Kidney tubule cell (primary cell): ENCODE measurements around the gene NDUFS3.

Source experiments
- DNase-seq: peaks from one replicate; pipeline ENCODE4 v3.0.0-alpha.2; 2018; ENCODE audit warnings: low spot score

NDUFS3 gene

GRCh38 chr11:47589977-47590861 lies 11.3 kb downstream of the NDUFS3 start:
- DNase-seq, result no peak

- no peak for DNase-seq
These were observed 12.9 kb downstream of the NDUFS3 start for GRCh38 chr11:47591764-47592163.

- no peak for DNase-seq
These were observed 13.4 kb downstream of the NDUFS3 start for GRCh38 chr11:47592251-47592650.

DNA sequence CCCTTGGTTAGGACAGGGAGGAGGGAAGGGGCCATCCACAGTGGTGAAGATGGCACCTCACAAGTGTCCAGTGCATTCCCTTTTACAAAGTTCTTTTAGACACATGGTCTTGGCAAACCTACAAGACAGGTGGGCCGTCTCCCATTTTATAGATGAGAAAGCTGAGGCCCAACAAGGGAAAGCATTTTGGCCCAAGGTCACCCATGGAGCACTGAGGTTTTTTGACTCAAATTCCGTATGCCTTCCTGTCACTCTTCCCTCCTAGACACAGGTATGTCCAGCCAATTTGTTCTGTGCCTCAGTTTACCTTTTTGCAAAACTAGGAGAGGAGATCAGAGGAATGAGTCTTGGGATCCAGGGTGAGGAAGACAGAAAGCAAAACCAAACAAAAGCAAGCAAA lies 14.1 kb downstream of the NDUFS3 start:
- no peak for DNase-seq

DNA sequence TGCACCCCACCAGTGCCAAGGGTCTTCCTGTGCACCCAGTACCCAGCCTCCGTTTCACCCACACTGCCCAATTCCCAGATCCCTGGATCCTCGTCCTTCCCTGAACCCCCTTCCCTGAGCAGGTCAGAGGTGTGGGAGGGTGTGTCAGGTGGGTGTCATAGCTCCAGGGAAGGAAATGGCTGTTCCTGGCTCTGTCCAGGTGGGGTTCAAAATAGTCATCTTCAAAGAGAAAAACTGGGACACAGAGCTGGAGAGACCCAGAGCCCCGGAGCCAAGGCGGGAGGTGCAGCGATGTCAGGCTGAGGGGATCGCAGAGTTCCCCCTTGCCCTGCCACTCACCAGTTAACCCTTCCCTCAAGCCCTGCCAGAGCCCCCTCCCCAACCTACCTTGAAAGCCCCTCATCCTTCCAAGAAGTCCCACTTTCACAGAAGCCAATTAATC lies 14.6 kb downstream of the NDUFS3 start:
- no peak for DNase-seq

DNA sequence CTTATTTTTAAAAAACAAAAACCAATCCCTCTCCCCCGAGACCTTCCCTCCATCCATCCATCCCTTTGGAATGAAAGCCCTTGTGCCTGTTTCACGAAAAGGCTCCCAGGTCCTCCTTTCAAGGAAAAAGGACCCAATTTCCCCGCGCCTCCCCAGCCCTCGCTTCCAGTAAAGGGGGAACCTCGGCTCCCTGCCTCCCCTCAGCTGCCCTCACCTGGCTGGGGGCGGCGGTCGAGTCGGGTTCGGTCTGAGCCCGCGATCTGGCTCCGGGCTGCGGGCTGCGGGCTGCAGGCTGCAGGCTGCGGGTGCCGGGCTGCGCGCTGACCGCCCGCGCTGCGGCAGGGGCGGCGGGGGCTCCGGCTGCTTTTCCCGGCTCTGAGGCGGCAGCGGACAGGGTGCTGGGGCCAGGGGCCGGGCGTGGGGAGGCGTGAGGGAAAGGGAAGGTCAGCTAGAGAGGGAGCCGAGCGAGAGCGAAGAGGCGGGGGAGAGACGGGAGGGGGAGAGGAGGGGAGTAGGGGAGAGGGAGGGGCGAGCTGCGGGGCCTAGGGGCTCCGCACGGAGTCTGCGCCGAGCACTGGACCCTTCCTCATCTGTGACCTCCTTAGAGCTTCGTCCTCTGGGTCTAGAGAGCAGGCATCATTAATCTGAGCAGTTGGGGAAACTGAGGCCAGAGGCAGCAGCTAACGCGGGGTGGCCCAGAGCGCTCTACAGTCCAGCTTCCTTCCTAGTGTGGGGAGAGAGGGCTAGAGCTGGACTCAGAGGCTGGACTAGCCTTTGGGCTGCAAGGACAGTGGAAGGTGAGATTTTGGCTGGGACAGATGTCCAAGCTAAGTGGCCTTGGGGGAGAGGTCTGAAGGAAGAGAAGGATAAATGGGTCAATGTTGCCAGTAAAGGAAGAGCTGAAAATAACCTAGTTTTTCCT lies 15.3 kb downstream of the NDUFS3 start, which contains the start of gene C1QTNF4:
Gene C1QTNF4, minus strand, starts transcription at position 478 of the 922 bp plus-strand sequence. CDS start 3,601 bp downstream, outside the sequence.
- DNase-seq, result no peak

GRCh38 chr11:47595029-47595428 lies 16.2 kb downstream of the NDUFS3 start:
- DNase-seq, result no peak

- no peak for DNase-seq
These were observed 17.1 kb downstream of the NDUFS3 start for GRCh38 chr11:47595967-47596366.

GRCh38 chr11:47599902-47600301 lies 21.0 kb downstream of the NDUFS3 start:
- DNase-seq, result no peak

DNA sequence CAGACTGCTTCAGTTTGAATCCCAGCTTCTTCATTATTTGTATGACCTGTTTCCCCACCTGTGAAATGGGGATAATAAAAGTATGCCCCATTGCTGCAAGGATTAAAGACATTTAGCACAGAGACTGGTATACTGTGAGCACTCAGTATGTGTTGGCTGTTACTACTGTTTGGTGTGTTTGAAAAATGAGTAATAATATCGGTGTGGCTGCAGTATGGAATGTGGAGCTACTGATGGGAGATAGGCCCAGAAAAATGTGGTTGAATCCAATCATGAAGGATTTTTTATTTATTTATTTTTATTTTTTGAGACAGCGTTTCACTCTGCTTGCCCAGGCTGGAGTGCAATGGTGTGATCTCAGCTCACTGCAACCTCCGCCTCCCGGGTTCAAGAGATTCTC lies 24.4 kb downstream of the NDUFS3 start:
- no peak for DNase-seq

GRCh38 chr11:47605921-47606320 lies 27.0 kb downstream of the NDUFS3 start:
- no peak for DNase-seq

DNA sequence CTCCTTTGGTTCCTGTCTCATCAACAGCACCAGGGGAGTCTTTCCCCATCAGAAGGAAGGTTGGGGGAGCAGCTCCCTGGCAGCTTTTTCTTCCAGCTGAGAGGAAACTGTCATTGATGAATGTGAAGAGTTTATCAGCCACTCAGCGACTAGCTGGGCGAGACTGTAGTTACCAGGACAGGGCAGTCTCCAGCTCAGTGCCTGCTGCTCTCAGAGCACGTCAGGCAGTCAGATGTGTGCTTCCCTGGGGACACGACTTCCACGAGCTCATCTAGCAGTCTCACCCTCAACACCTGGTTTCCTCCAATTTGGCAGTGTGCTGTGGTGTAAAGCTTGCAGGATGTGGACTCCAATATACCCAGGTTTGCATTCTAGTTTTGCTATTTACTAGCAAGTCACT lies 27.9 kb downstream of the NDUFS3 start:
- DNase-seq, result no peak

- peak; percentile 17 for DNase-seq
These were observed 28.5 kb downstream of the NDUFS3 start for GRCh38 chr11:47607380-47607779.

- DNase-seq, result no peak
These were observed 30.8 kb downstream of the NDUFS3 start for GRCh38 chr11:47609675-47610074.

DNA sequence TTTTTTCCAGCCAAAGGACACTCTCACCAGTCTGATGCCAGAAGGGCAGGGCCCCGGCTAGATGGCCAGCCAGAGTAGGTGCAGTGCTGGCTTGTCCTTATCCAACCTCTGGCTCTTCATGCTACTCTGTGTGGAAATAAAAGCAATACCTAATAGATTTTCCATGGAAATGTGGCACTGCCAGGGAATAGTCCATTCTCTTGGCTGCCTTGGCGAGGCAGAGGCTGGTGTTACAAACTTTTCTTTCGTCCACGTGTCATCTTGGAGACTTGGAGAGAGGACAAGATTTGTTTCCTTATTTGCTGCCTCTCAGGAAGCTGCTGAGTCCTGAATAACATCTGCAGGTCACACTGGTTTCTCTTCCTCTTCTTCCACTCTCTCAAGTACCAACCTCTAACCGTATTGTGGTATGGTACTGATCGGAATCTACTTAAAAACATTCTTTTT lies 32.5 kb downstream of the NDUFS3 start:
- no peak for DNase-seq

- DNase-seq, result no peak
These were observed 36.4 kb downstream of the NDUFS3 start for GRCh38 chr11:47615249-47615648.

DNA sequence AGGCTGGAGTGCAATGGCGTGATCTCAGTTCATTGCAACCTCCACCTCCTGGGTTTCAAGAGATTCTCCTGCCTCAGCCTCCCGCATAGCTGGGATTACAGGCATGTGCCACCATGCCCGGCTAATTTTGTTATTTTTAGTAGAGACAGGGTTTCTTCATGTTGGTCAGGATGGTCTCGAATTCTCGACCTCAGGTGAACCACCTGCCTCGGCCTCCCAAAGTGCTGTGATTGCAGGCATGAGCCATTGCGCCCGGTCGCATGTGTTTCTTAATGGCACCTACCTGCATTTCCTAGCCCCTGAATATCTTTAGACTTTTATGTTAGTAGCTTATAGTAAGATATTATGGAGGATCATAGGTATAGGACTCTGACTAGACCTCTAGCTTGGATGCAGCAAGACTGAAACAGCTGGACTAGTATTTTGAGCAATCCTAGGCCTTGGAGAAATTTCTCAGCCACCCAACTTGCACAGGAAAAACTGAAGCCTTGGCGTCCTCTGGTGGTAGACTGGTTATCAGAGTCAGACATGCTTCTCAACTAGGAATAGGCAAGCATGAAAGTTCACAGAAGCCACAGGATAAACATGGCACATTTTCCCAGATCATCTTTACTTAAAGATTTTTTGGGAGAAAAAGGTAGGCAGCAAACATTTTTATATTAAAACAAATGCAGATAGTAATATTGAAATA lies 38.0 kb downstream of the NDUFS3 start:
- DNase-seq, result peak; percentile 24

DNA sequence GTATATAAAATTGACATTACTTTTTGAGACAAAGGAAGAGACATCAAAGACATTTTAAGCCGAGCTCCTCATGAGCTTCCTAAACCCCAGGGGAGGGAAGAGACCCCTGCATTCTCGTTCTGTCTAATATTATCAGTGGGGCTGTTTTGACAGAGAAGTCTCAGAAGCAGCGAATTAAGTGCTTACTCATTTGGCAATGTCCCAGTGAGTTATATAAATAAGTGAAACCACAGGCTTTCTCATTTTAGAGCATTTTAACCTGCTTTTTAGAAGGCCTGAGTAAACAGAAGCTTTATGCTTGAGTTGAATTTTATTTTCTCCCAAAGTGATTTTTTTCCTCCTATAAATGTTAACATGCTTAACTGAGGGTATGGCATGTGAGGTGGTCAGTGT lies 38.5 kb downstream of the NDUFS3 start:
- DNase-seq, result no peak

DNA sequence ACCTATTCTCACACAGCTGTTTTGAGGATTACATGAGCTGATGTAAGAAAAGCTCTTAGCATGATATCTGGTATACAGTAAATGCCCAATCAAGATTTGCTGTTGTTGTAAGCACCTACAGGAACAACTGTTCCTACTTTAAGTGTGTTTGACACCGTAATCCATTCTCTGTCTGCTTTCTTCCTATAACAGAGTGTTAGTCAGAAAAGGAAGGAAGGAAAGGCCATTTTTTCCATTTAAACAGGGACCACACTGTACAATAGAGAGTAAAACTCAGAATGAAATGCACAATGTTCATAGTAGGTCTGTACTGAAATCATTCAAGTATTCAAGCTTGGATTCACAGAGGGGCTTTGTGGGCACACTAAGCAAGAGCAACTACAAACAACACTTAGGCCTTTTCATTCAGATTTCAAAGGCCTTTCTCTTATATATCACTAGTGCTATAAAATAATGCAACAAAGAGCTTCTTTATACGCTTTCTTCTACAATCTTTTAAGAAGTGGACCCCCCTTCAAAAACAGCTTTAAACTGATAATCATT lies 42.0 kb downstream of the NDUFS3 start:
- DNase-seq, result no peak

- DNase-seq, result no peak
These were observed 47.4 kb downstream of the NDUFS3 start for GRCh38 chr11:47626234-47626633.

- no peak for DNase-seq
These were observed 49.2 kb downstream of the NDUFS3 start for GRCh38 chr11:47628026-47628425.

DNA sequence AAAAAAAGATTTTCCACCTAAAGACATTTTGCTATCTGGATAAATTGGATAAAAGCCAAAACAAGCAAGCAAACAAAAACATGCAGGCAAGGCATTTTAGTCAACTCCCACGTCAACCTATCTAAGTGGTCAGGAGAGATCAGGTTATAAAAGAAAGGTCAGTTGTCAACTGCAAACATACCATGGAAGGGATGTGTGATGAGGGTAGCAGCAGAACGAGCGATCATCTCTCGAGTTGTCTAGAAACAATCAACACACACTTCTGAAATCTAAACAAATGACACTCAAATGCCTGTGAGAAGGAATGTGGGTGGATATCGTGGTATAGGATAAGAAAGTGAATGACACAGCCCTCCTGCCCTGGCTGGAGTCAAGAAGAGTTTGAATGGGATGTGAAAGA lies 52.6 kb downstream of the NDUFS3 start:
- no peak for DNase-seq
